HepG2 (cell line): ENCODE results near the gene SDCCAG8. TPM values are rescaled to one million over a fixed set of nuclear protein-coding genes. Genes with fewer than 3 reads are reported as not detected.

Experiments used
- ELF4 ChIP-seq: sonication (generic); formaldehyde crosslinking; IDR thresholded peaks from 2 replicates; pipeline ENCODE4 v1.5.0; 2020; ENCODE audit warnings: missing genetic modification reagents, mild to moderate bottlenecking, moderate library complexity, borderline replicate concordance
- GATAD1 ChIP-seq: IDR thresholded peaks from 2 replicates; pipeline ENCODE4 v1.6.1; 2016; ENCODE audit warnings: missing genetic modification reagents, missing compliant biosample characterization
- MATR3 ChIP-seq: sonication (generic); formaldehyde crosslinking; IDR thresholded peaks from 2 replicates; pipeline ENCODE4 v1.4.0; 2020; ENCODE audit warnings: missing genetic modification reagents
- NFAT5 ChIP-seq: sonication (generic); formaldehyde crosslinking; IDR thresholded peaks from 2 replicates; pipeline ENCODE4 v1.4.0; 2020; ENCODE audit warnings: missing genetic modification reagents
- PRDM4 ChIP-seq: sonication (generic); formaldehyde crosslinking; IDR thresholded peaks from 2 replicates; pipeline ENCODE4 v1.9.0; 2021; ENCODE audit warnings: missing genetic modification reagents, borderline replicate concordance
- ZNF282 ChIP-seq: fragments of 450-650 bp; IDR thresholded peaks from 2 replicates; pipeline ENCODE4 v1.6.1; 2018; ENCODE audit not compliant: partially characterized antibody
- ZNF383 ChIP-seq: sonication (generic); formaldehyde crosslinking; IDR thresholded peaks from 2 replicates; pipeline ENCODE4 v1.4.0; 2020; ENCODE audit warnings: missing genetic modification reagents, mild to moderate bottlenecking, borderline replicate concordance
- ZNF678 ChIP-seq: sonication (generic); formaldehyde crosslinking; IDR thresholded peaks from 2 replicates; pipeline ENCODE4 v1.4.0; 2020; ENCODE audit warnings: mild to moderate bottlenecking, missing genetic modification reagents
- ZNF713 ChIP-seq: sonication (generic); formaldehyde crosslinking; IDR thresholded peaks from 2 replicates; pipeline ENCODE4 v1.4.0; 2020; ENCODE audit warnings: mild to moderate bottlenecking, missing genetic modification reagents
- polyA plus RNA-seq, 8 experiments: library from polyadenylated mRNA; depleted of rRNA in 3 of 8; stranded (reverse) in 7 of 8; unstranded in 1 of 8; fragments of >200 nt; fragmentation: Illumina TruSeq in 4 of 8; extraction: Trizol in 4 of 8; gene quantifications; 2 replicates each; pipeline versions ENCODE4 v1.2.1 to v1.2.3, GENCODE V29; 2011 to 2016; ENCODE audit warnings: low read depth in 4 of 8, missing spikeins in 1 of 8, mixed read lengths in 1 of 8; ENCODE audit not compliant: insufficient read depth in 1 of 8
- total RNA-seq, 5 experiments: library from RNA; depleted of rRNA; stranded (reverse); fragments of >200 nt; fragmentation: Illumina TruSeq; extraction: Trizol; gene quantifications; 2 replicates each; pipeline ENCODE4 v1.2.3, GENCODE V29; 2016; ENCODE audit warnings: low read depth in 1 of 5

SDCCAG8 gene
- total and polyA plus RNA-seq, 2 of the 13 experiments (the other 11 are each of a cell fraction or from before 2014, with no cell fraction given): 9.5 to 13.4 TPM

- TF ChIP-seq MATR3 (CRISPR knock-in tag): no peak
- no peak for TF ChIP-seq PRDM4 (CRISPR knock-in tag)
- no peak for TF ChIP-seq ZNF282
- no peak for TF ChIP-seq ZNF678 (CRISPR knock-in tag)
- no peak for TF ChIP-seq NFAT5 (CRISPR knock-in tag)
- TF ChIP-seq ELF4 (CRISPR knock-in tag): no peak
- TF ChIP-seq ZNF713 (CRISPR knock-in tag): no peak
- TF ChIP-seq GATAD1: no peak
- no peak for TF ChIP-seq ZNF383 (CRISPR knock-in tag)
- TF ChIP-seq, all 625 proteins: peak for 4
These were observed 88.4 kb downstream of the SDCCAG8 start (continued) for GRCh38 chr1:243343970-243344937.
